Activated CD8-positive, alpha-beta memory T cell treated with anti-CD3 and anti-CD28 coated beads, Interleukin-2, amount 10 ng/mL, durations not matched to agents 7 days and 5 days (primary cell): ENCODE data around the gene TP73. TPM values are rescaled to one million over a fixed set of nuclear protein-coding genes. Genes with fewer than 3 reads are reported as not detected.

Source experiments
- ATAC-seq: fragments of 150-1000 bp; cut with Tn5 transposase; one replicate; pipeline ENCODE4 v1.10.0; 2021; ENCODE audit warnings: moderate library complexity
- CTCF ChIA-PET: fragments of 350-600 bp; sonication (Branson Sonifier 250); formaldehyde crosslinking; loops from one replicate; lab custom pipeline; 2021; ENCODE audit warnings: antibody characterized with exemption; lab: Charles Lee
- DNase-seq: peaks from one replicate; pipeline ENCODE4 v3.0.0-alpha.2; 2020
- H3K27ac Mint-ChIP-seq: one replicate; pipeline ENCODE4 v1.8.0; 2021; ENCODE audit warnings: mild to moderate bottlenecking, mixed read lengths
- H3K27me3 Mint-ChIP-seq: one replicate; pipeline ENCODE4 v1.8.0; 2021; ENCODE audit warnings: mixed read lengths
- H3K36me3 Mint-ChIP-seq: one replicate; pipeline ENCODE4 v1.8.0; 2021; ENCODE audit warnings: mild to moderate bottlenecking, mixed read lengths
- H3K4me1 Mint-ChIP-seq: one replicate; pipeline ENCODE4 v1.8.0; 2021; ENCODE audit warnings: mixed read lengths
- H3K4me3 Mint-ChIP-seq: one replicate; pipeline ENCODE4 v1.8.0; 2021; ENCODE audit warnings: mild to moderate bottlenecking, moderate library complexity, mixed read lengths
- H3K9me3 Mint-ChIP-seq: one replicate; pipeline ENCODE4 v1.8.0; 2022; ENCODE audit warnings: low read depth, mixed read lengths
- total RNA-seq, 2 experiments: library from RNA; stranded (reverse); gene quantifications; one replicate each; pipeline ENCODE4 v1.2.3, GENCODE V29; 2021

TP73 gene
- total RNA-seq, 2 experiments from 2014 or later: 2.1 to 15.2 TPM

- CTCF ChIA-PET: interaction anchor here (1.0 kb wide), 1 partner anchor 38 kb away, joined by 4 read pairs; no protein-coding TSS in a partner anchor
These were observed 4.3 kb downstream of the TP73 start for GRCh38 chr1:3656450-3657095.

GRCh38 chr1:3657096-3657475, 4.8 kb downstream of the TP73 start:
- DNase-seq (no peak), ATAC-seq (no peak)
- peaks cover 65% of the 10 kb centered on the region for H3K27me3 Mint-ChIP-seq
- no peak overlapping the region for H3K4me3 Mint-ChIP-seq
- no peaks in the 10 kb centered on the region for H3K9me3 Mint-ChIP-seq
- no peaks in the 10 kb centered on the region for H3K36me3 Mint-ChIP-seq
- no peak overlapping the region for H3K27ac Mint-ChIP-seq
- peaks cover 24% of the 10 kb centered on the region for H3K4me1 Mint-ChIP-seq
- CTCF ChIA-PET: no interaction called here

More at GRCh38 chr1:3656450-3657095, 4.3 kb downstream of the TP73 start:
- DNase-seq (peak; percentile 74), ATAC-seq (peak; percentile 60)
- Mint-ChIP-seq H3K36me3 (no peaks in the 10 kb centered on the region), H3K4me3 (no peak overlapping the region), H3K27me3 (peaks cover 67% of the 10 kb centered on the region), H3K4me1 (peaks cover 24% of the 10 kb centered on the region), H3K27ac (peak overlapping the region; percentile 45), H3K9me3 (no peaks in the 10 kb centered on the region)

GRCh38 chr1:3657578-3658230, 5.4 kb downstream of the TP73 start:
- Mint-ChIP-seq H3K4me3 (no peak overlapping the region), H3K27ac (no peak overlapping the region), H3K36me3 (no peaks in the 10 kb centered on the region), H3K4me1 (peaks cover 24% of the 10 kb centered on the region), H3K9me3 (no peaks in the 10 kb centered on the region), H3K27me3 (peaks cover 65% of the 10 kb centered on the region)
- no peak for DNase-seq
- CTCF ChIA-PET: no interaction called here
- ATAC-seq: no peak

GRCh38 chr1:3658231-3658615, 5.9 kb downstream of the TP73 start:
- CTCF ChIA-PET: no interaction called here
- ATAC-seq: no peak
- peaks cover 63% of the 10 kb centered on the region for H3K27me3 Mint-ChIP-seq

GRCh38 chr1:3659093-3659492, 6.8 kb downstream of the TP73 start:
- CTCF ChIA-PET: no interaction called here
- Mint-ChIP-seq H3K27me3 (peaks cover 56% of the 10 kb centered on the region), H3K27ac (no peak overlapping the region)

More at GRCh38 chr1:3658231-3658615, 5.9 kb downstream of the TP73 start:
- no peaks in the 10 kb centered on the region for H3K9me3 Mint-ChIP-seq
- no peak for DNase-seq
- H3K36me3 Mint-ChIP-seq: no peaks in the 10 kb centered on the region
- no peak overlapping the region for H3K27ac Mint-ChIP-seq
- H3K4me1 Mint-ChIP-seq: peaks cover 24% of the 10 kb centered on the region
- H3K4me3 Mint-ChIP-seq: no peak overlapping the region

GRCh38 chr1:3660704-3661103, 8.4 kb downstream of the TP73 start:
- ATAC-seq (no peak), DNase-seq (no peak)
- Mint-ChIP-seq H3K9me3 (no peaks in the 10 kb centered on the region), H3K36me3 (no peaks in the 10 kb centered on the region), H3K27me3 (peaks cover 40% of the 10 kb centered on the region), H3K4me3 (no peak overlapping the region), H3K4me1 (peaks cover 24% of the 10 kb centered on the region), H3K27ac (no peak overlapping the region)
- CTCF ChIA-PET: no interaction called here

More at GRCh38 chr1:3659093-3659492, 6.8 kb downstream of the TP73 start:
- Mint-ChIP-seq H3K4me1 (peaks cover 24% of the 10 kb centered on the region), H3K36me3 (no peaks in the 10 kb centered on the region), H3K4me3 (no peak overlapping the region), H3K9me3 (no peaks in the 10 kb centered on the region)
- DNase-seq (no peak), ATAC-seq (no peak)

GRCh38 chr1:3661631-3662030, 9.3 kb downstream of the TP73 start:
- H3K4me3 Mint-ChIP-seq: no peak overlapping the region
- CTCF ChIA-PET: no interaction called here
- no peaks in the 10 kb centered on the region for H3K9me3 Mint-ChIP-seq
- no peak overlapping the region for H3K27ac Mint-ChIP-seq
- peaks cover 32% of the 10 kb centered on the region for H3K27me3 Mint-ChIP-seq
- ATAC-seq (no peak), DNase-seq (no peak)
- H3K36me3 Mint-ChIP-seq: no peaks in the 10 kb centered on the region
- peaks cover 18% of the 10 kb centered on the region for H3K4me1 Mint-ChIP-seq

GRCh38 chr1:3662080-3662671, 9.9 kb downstream of the TP73 start:
- ATAC-seq (no peak), DNase-seq (no peak)
- Mint-ChIP-seq H3K4me1 (peaks cover 12% of the 10 kb centered on the region), H3K4me3 (no peak overlapping the region), H3K27me3 (peaks cover 30% of the 10 kb centered on the region), H3K36me3 (no peaks in the 10 kb centered on the region), H3K27ac (no peak overlapping the region), H3K9me3 (no peaks in the 10 kb centered on the region)
- CTCF ChIA-PET: no interaction called here

GRCh38 chr1:3663999-3664699, 11.8 kb downstream of the TP73 start:
- H3K27me3 Mint-ChIP-seq: peaks cover 15% of the 10 kb centered on the region
- CTCF ChIA-PET: no interaction called here
- H3K27ac Mint-ChIP-seq: no peak overlapping the region
- no peak overlapping the region for H3K4me3 Mint-ChIP-seq
- H3K9me3 Mint-ChIP-seq: no peaks in the 10 kb centered on the region
- H3K36me3 Mint-ChIP-seq: no peaks in the 10 kb centered on the region
- no peak for DNase-seq
- no peak for ATAC-seq
- peaks cover 6% of the 10 kb centered on the region for H3K4me1 Mint-ChIP-seq

GRCh38 chr1:3664700-3665375, 12.5 kb downstream of the TP73 start:
- Mint-ChIP-seq H3K27me3 (peaks cover 13% of the 10 kb centered on the region), H3K9me3 (no peaks in the 10 kb centered on the region), H3K4me1 (peaks cover 6% of the 10 kb centered on the region), H3K4me3 (no peak overlapping the region), H3K36me3 (no peaks in the 10 kb centered on the region), H3K27ac (no peak overlapping the region)
- DNase-seq (no peak), ATAC-seq (no peak)
- CTCF ChIA-PET: no interaction called here

- Mint-ChIP-seq H3K4me1 (no peaks in the 10 kb centered on the region), H3K27me3 (peaks cover 10% of the 10 kb centered on the region), H3K36me3 (no peaks in the 10 kb centered on the region), H3K27ac (no peak overlapping the region), H3K9me3 (no peaks in the 10 kb centered on the region), H3K4me3 (no peak overlapping the region)
- CTCF ChIA-PET: no interaction called here
- DNase-seq: no peak
- ATAC-seq: no peak
These were observed 15.8 kb downstream of the TP73 start for GRCh38 chr1:3668148-3668547.

- Mint-ChIP-seq H3K9me3 (no peaks in the 10 kb centered on the region), H3K36me3 (no peaks in the 10 kb centered on the region), H3K4me1 (peaks cover 5% of the 10 kb centered on the region)
These were observed 16.4 kb downstream of the TP73 start for GRCh38 chr1:3668585-3669300.

GRCh38 chr1:3669421-3669821, 17.1 kb downstream of the TP73 start:
- ATAC-seq (no peak), DNase-seq (no peak)
- H3K4me1 Mint-ChIP-seq: peaks cover 7% of the 10 kb centered on the region
- no peaks in the 10 kb centered on the region for H3K9me3 Mint-ChIP-seq
- no peak overlapping the region for H3K4me3 Mint-ChIP-seq
- peaks cover 7% of the 10 kb centered on the region for H3K27me3 Mint-ChIP-seq
- CTCF ChIA-PET: no interaction called here
- no peak overlapping the region for H3K27ac Mint-ChIP-seq
- no peaks in the 10 kb centered on the region for H3K36me3 Mint-ChIP-seq

More at GRCh38 chr1:3668585-3669300, 16.4 kb downstream of the TP73 start:
- H3K27ac Mint-ChIP-seq: no peak overlapping the region
- CTCF ChIA-PET: no interaction called here
- ATAC-seq (no peak), DNase-seq (no peak)
- no peak overlapping the region for H3K4me3 Mint-ChIP-seq
- peaks cover 7% of the 10 kb centered on the region for H3K27me3 Mint-ChIP-seq
